Stimulated activated CD8-positive, alpha-beta memory T cell treated with anti-CD3 and anti-CD28 coated beads, Interleukin-15, amount 100 ng/mL, for 4 hours (primary cell): Measurements from ENCODE around the gene AVPR1B.

Experiments
- DNase-seq, 2 donors: peaks; one replicate each; pipeline ENCODE4 v3.0.0-alpha.2; 2020; ENCODE audit warnings: low read depth in 2 of 2

The AVPR1B gene

GRCh38 chr1:206112600-206113301, 4.4 kb downstream of the AVPR1B start:
- DNase-seq = no peak

- no peak for DNase-seq
These were observed 5.8 kb downstream of the AVPR1B start for GRCh38 chr1:206111271-206111927.

DNA sequence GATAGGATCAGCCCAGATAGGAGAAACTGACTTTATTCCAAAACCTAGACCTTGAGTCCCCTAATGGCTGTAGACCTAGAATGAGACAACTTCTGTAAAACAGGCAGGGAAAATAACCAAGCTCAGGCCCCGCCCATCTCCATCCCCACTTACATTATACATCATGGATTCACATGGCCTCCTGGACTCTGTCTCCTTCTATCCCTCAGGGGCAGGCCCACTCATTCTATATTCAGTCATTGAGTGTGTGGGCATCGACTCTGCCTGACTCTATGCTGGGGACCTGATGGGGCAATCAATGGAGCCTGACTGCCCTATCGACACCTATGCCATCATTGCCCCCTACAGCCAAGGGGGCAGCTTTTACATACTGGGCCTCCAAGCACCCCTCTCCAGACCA, 6.4 kb downstream of the AVPR1B start:
- no peak for DNase-seq

GRCh38 chr1:206110161-206110560, 7.0 kb downstream of the AVPR1B start:
- no peak for DNase-seq

DNA sequence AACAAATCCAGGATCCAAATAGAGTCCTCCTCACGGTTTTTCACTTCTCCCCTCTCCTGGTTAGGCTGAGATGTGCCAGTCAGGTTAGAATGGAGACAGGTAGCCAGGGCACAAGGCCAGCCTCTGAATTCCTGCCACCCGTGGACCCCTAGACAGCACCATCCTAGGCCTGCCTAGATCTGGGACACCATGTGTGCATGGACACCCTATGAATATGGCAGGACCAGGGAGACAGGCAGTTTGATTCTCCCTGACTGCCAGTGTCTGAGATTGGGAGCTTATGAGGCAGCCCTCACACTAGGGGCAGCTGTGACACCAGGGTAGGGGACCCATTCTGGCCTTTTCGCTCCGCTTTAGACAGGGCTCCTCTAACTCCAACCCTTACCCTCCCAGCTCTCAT, 7.5 kb downstream of the AVPR1B start:
- DNase-seq = no peak

DNA sequence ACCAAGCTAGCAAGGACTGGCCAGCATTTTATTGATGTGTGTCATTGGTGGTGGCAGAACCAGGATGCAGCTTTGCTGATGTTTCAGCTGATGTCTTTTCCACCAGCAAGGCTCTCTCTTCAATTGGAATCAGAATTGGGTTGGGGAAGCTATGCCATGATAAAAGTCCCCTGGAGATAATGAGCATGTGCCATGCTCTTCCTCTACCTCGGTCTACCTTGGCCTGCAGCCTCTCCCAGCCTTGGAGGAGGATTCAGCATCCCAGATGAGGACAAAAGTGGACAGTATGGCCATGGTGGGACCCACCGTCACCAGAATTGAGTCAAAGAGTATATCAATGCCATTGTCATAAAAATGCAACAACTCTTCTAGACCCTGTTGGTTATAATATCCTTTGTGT, 8.6 kb downstream of the AVPR1B start:
- no peak for DNase-seq

GRCh38 chr1:206107168-206107544, 10.0 kb downstream of the AVPR1B start:
- DNase-seq = no peak

GRCh38 chr1:206106328-206107167, 10.6 kb downstream of the AVPR1B start:
- DNase-seq = peak; percentile 36 to 54

DNA sequence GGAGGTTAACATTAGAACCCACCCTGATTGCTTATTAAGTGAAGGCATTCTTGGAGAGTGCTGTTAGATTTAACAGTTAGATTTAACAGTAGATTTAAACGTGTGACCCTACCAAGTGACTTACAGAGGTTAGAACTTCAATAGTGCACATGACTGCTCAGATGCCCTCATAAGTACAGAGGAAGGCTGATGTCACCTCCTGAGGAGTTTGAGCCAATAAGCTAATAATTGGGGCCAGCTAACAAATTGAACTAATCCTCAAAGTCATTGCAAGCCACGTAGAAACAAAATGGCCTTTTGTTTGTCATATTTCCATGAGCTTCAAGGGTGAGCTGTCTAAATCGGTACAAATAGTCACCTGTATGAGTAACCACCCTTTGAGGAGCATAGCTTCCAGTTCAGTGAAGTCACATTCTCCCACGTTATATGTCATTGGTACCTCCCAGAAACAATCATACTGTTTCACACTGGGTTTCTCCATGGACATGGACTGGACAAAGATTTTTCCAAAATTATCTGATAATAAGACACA, 11.7 kb downstream of the AVPR1B start:
- DNase-seq = no peak

DNA sequence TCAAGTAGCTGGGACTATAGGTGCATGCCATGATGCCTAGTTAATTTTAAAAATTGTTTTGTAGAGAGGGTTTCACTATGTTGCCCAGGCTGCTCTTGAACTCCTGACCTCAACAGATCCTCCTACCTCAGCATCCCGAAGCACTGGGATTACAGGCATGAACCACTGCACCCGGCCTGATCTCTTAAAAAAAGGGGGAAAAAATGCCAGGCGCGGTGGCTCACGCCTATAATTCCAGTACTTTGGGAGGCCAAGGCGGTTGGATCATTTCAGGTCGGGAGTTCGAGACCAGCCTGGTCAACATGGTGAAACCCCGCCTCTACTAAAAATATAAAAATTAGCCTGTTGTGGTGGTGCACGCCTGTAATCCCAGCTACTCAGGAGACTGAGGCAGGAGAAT, 13.2 kb downstream of the AVPR1B start:
- DNase-seq = no peak

- no peak for DNase-seq
These were observed 14.8 kb downstream of the AVPR1B start for GRCh38 chr1:206102292-206102936.

GRCh38 chr1:206101351-206102045, 15.7 kb downstream of the AVPR1B start:
- no peak for DNase-seq

GRCh38 chr1:206100226-206100815, 16.9 kb downstream of the AVPR1B start:
- DNase-seq = no peak

- DNase-seq = no peak
These were observed 18.8 kb downstream of the AVPR1B start for GRCh38 chr1:206098242-206098919.

DNA sequence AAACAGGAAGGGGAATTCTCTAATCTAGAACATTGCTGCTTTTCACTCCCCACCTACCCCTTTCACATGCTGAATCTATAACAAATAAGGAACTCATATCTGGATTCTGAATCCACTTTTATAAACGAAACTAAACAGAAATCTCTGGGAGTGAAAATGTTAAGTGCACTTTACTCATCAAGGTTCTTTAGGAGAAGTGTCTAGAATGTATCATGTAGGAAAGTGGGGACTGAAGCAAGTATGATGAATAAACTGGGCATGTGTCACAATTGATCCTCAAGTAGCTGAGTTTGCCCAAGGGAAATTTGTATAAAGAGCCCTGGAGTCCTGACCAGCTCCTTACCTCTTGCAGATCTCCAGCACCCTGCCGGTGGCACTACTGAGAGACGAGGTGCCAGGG, 19.8 kb downstream of the AVPR1B start:
- no peak for DNase-seq

DNA sequence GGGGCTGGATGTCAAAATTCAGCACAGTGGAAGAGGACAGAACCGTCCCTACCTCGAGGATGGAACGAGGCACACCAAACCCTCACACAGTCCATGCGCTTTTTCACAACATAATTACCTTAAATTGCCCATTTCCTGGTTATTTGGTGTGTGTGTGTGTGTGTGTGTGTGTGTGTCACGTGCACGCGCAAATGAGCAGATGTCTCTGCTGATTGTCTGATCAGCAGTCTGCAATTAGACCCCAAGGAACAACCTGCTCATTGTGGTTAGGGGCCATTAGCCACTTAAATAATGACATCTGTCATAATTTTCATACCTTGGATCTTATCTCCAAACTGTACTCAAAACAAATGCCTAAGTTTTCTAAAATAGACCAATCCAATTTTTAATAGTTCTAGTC, 23.2 kb downstream of the AVPR1B start:
- DNase-seq = no peak

- DNase-seq = no peak
These were observed 27.8 kb downstream of the AVPR1B start for GRCh38 chr1:206089341-206089740.

DNA sequence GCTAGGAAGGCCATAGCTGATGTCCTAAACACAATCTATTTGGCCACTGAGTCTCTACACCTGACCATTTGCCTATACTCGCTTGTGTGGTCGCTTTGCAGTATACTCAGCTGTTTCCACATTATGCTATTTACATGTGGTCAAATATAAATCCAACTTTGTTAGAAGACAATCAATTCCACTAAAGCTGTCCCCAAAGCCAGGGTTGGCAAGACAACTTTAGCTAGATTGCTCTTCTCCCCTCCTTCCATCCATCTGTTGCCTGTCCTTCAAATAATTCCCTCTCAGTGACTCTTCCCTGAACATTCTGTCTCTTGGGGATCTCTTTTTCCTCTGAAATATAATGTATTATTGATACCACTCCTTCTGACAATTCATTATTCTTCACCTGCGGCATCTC, 30.1 kb downstream of the AVPR1B start:
- DNase-seq = no peak

DNA sequence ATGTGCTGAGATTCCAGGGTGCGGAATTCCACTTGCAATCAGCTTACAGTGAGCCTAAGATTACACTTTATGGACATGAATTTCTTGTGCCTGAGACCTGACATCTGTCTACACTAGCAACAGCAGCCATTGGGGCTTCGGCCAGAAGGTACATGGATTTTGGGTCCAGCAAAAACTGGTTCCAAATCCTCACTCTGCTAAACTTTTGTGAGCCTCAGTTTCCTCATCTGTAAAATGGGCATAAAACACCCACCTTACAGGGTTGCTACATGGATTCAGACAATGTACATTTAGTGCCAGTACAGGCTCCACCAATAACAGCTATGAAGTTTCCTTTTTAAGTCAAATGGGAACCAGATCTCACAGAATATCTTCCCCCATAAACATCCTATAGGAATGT, 33.4 kb downstream of the AVPR1B start:
- DNase-seq = no peak
